AG10803 (cell line): ENCODE results near the gene ZNF541.

ENCODE experiments used
- DNase-seq: peaks from one replicate; pipeline ENCODE4 v3.0.0; 2010; ENCODE audit warnings: low read depth
- H3K4me3 ChIP-seq: 2 replicates; pipeline ENCODE4 v1.5.1; 2011; ENCODE audit warnings: mild to moderate bottlenecking, low read length, control low read depth
- CTCF ChIP-seq: conservative IDR thresholded peaks from 2 replicates; pipeline ENCODE4 v1.5.1; 2011; ENCODE audit warnings: mild to moderate bottlenecking, low read length, control low read depth, inconsistent platforms

The ZNF541 gene

GRCh38 chr19:47573071-47574026 lies at the start of gene ZNF541:
TSS of gene ZNF541 (minus strand) at chr19:47573148. CDS start at chr19:47555856, 17,292 bp downstream.
- no peak for TF ChIP-seq CTCF
- DNase-seq, result peak; percentile 45
- H3K4me3 ChIP-seq, result peak within 1 kb of the TSS; percentile 46

GRCh38 chr19:47619763-47620162 lies 46.8 kb upstream of the ZNF541 start:
- DNase-seq, result no peak

GRCh38 chr19:47618771-47619170 lies 45.8 kb upstream of the ZNF541 start:
- no peak for TF ChIP-seq CTCF
- H3K4me3 ChIP-seq, result no peak overlapping the region
- peak; percentile 48 for DNase-seq

More at GRCh38 chr19:47619763-47620162, 46.8 kb upstream of the ZNF541 start:
- TF ChIP-seq CTCF, result no peak
- no peak overlapping the region for H3K4me3 ChIP-seq

- DNase-seq, result no peak
- TF ChIP-seq CTCF, result no peak
- H3K4me3 ChIP-seq, result no peak overlapping the region
Measured at GRCh38 chr19:47615714-47616113, 42.8 kb upstream of the ZNF541 start.

GRCh38 chr19:47615230-47615629 lies 42.3 kb upstream of the ZNF541 start:
- DNase-seq, result no peak
- TF ChIP-seq CTCF, result no peak
- H3K4me3 ChIP-seq, result no peak overlapping the region

- no peak for TF ChIP-seq CTCF
Measured at GRCh38 chr19:47614559-47614958, 41.6 kb upstream of the ZNF541 start.

GRCh38 chr19:47614021-47614295 lies 41.0 kb upstream of the ZNF541 start:
- no peak for DNase-seq
- H3K4me3 ChIP-seq, result no peak overlapping the region
- TF ChIP-seq CTCF, result no peak

More at GRCh38 chr19:47614559-47614958, 41.6 kb upstream of the ZNF541 start:
- no peak for DNase-seq
- H3K4me3 ChIP-seq, result no peak overlapping the region
